ENCODE measurements around the gene HIRA. TPM values are rescaled to one million over a fixed set of nuclear protein-coding genes. Genes with fewer than 3 reads are reported as not detected.
A peak's percentile ranks its signal among the peaks of the same experiment; 100 is the strongest.

HIRA gene
- total and polyA plus RNA-seq, 9 of the 15 experiments (the other 6 are each of a cell fraction or from before 2014, with no cell fraction given), result 0.96 to 132 (median 58.4) TPM

GRCh38 chr22:19287076-19287707, 144.3 kb downstream of the HIRA start (continued):
- TF ChIP-seq SMAD3 (CRISPR knock-in tag; conservative IDR thresholded peaks at IDR 0.05), result no peak
- 0 out of 2 replicates have a peak, but pooled peaks have one; percentile 75 for TF ChIP-seq E2F4 (CRISPR knock-in tag; IDR thresholded peaks at IDR 0.05; ENCODE audit: low read depth)
- TF ChIP-seq RFX1 (IDR thresholded peaks at IDR 0.05), result no peak
- TF ChIP-seq DEAF1 (CRISPR knock-in tag; IDR thresholded peaks at IDR 0.05), result no peak
- TF ChIP-seq ZNF583 (CRISPR knock-in tag; IDR thresholded peaks at IDR 0.05), result 0 out of 2 replicates have a peak, but pooled peaks have one; percentile 12
- TF ChIP-seq ZNF184 (CRISPR knock-in tag; IDR thresholded peaks at IDR 0.05), result no peak
- TF ChIP-seq, protein P1, sequence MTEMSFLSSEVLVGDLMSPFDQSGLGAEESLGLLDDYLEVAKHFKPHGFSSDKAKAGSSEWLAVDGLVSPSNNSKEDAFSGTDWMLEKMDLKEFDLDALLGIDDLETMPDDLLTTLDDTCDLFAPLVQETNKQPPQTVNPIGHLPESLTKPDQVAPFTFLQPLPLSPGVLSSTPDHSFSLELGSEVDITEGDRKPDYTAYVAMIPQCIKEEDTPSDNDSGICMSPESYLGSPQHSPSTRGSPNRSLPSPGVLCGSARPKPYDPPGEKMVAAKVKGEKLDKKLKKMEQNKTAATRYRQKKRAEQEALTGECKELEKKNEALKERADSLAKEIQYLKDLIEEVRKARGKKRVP (CRISPR knock-in tag; IDR thresholded peaks at IDR 0.05), result no peak
- TF ChIP-seq GATAD2A (IDR thresholded peaks at IDR 0.05), result no peak
- TF ChIP-seq TOE1 (IDR thresholded peaks at IDR 0.05; ENCODE audit: borderline replicate concordance), result no peak
- TF ChIP-seq TOE1 (CRISPR knock-in tag; IDR thresholded peaks at IDR 0.05; ENCODE audit: borderline replicate concordance, low read depth), result no peak; the same call in 1 of the 2 replicates
- no peak for TF ChIP-seq CBFB (CRISPR knock-in tag; IDR thresholded peaks at IDR 0.05)
- no peak for TF ChIP-seq HNRNPK (IDR thresholded peaks at IDR 0.05; ENCODE audit: low read depth, low read length, poor library complexity, severe bottlenecking)
- no peak for TF ChIP-seq NUFIP1 (IDR thresholded peaks at IDR 0.05; ENCODE audit: partially characterized antibody)
- TF ChIP-seq L3MBTL2 (IDR thresholded peaks at IDR 0.05), result peak; percentile 26; the same call in 1 of the 2 replicates
- TF ChIP-seq OTX1 (CRISPR knock-in tag; IDR thresholded peaks at IDR 0.05), result 0 out of 2 replicates have a peak, but pooled peaks have one; percentile 39
